ENCODE data around the gene SERPINA1.

GRCh38 chr14:94364037-94364436 is 24.4 kb downstream of the SERPINA1 start:
- TF ChIP-seq CTCF (IDR thresholded peaks at IDR 0.05) = no peak
- no peak for TF ChIP-seq POLR2AphosphoS5 (IDR thresholded peaks at IDR 0.05; ENCODE audit: low read depth, low read length)
- no peak for TF ChIP-seq REST (IDR thresholded peaks at IDR 0.05; ENCODE audit: insufficient read depth in 1 of 2, low read depth in 2 of 2, low read length in 1 of 2)
- TF ChIP-seq SIN3A (IDR thresholded peaks at IDR 0.05; ENCODE audit: borderline replicate concordance, insufficient read depth, low read depth, low read length) = no peak
- no peak for TF ChIP-seq TCF7L2 (IDR thresholded peaks at IDR 0.05; ENCODE audit: low read depth, low read length)

All from Panc1 (cell line).